Activated CD4-positive, alpha-beta T cell treated with anti-CD3 and anti-CD28 coated beads, Interleukin-2, amount 10 ng/mL, durations not matched to agents 7 days and 5 days (primary cell): ENCODE results near the gene CATSPER3. TPM values are rescaled to one million over a fixed set of nuclear protein-coding genes. Genes with fewer than 3 reads are reported as not detected.

Experiments used
- CTCF ChIA-PET: fragments of 350-600 bp; sonication (Branson Sonifier 250); formaldehyde crosslinking; loops from one replicate; lab custom pipeline; 2021; ENCODE audit warnings: antibody characterized with exemption; lab: Charles Lee
- POLR2A ChIA-PET: fragments of 350-600 bp; sonication (Branson Sonifier 250); formaldehyde crosslinking; loops from one replicate; lab custom pipeline; 2021; ENCODE audit warnings: antibody characterized with exemption; lab: Charles Lee
- DNase-seq: peaks from one replicate; pipeline ENCODE4 v3.0.0-alpha.2; 2020
- H3K27ac Mint-ChIP-seq: one replicate; pipeline ENCODE4 v1.8.0; 2021; ENCODE audit warnings: mild to moderate bottlenecking, moderate library complexity, mixed read lengths
- H3K27me3 Mint-ChIP-seq: one replicate; pipeline ENCODE4 v1.8.0; 2021; ENCODE audit warnings: mixed read lengths
- H3K36me3 Mint-ChIP-seq: one replicate; pipeline ENCODE4 v1.8.0; 2021; ENCODE audit warnings: low read depth, mixed read lengths
- H3K4me1 Mint-ChIP-seq: one replicate; pipeline ENCODE4 v1.8.0; 2021; ENCODE audit warnings: mixed read lengths
- H3K4me3 Mint-ChIP-seq: one replicate; pipeline ENCODE4 v1.8.0; 2021; ENCODE audit warnings: mild to moderate bottlenecking, moderate library complexity, mixed read lengths
- H3K9me3 Mint-ChIP-seq: one replicate; pipeline ENCODE4 v1.8.0; 2021; ENCODE audit warnings: mixed read lengths
- total RNA-seq, 2 experiments: library from RNA; stranded (reverse); gene quantifications; one replicate each; pipeline ENCODE4 v1.2.3, GENCODE V29; 2021

The CATSPER3 gene
- total RNA-seq, 2 experiments from 2014 or later: 1.2 to 1.4 TPM

GRCh38 chr5:135018457-135018856, 50.8 kb downstream of the CATSPER3 start:
- DNase-seq: no peak
- H3K4me3 Mint-ChIP-seq: no peak overlapping the region
- H3K4me1 Mint-ChIP-seq: no peaks in the 10 kb centered on the region
- peaks cover 6% of the 10 kb centered on the region for H3K27me3 Mint-ChIP-seq
- no peaks in the 10 kb centered on the region for H3K9me3 Mint-ChIP-seq
- ChIA-PET POLR2A (no interaction called here), CTCF (interaction anchor here (1.3 kb wide), 1 partner anchor 13 kb away, joined by 3 read pairs; no protein-coding TSS in a partner anchor)
- H3K36me3 Mint-ChIP-seq: no peaks in the 10 kb centered on the region
- no peak overlapping the region for H3K27ac Mint-ChIP-seq

- no peak overlapping the region for H3K27ac Mint-ChIP-seq
- H3K27me3 Mint-ChIP-seq: peaks cover 6% of the 10 kb centered on the region
- ChIA-PET CTCF (interaction anchor here (0.7 to 1.3 kb wide), 2 partner anchors 9 to 14 kb away, joined by 3 read pairs; no protein-coding TSS in a partner anchor), POLR2A (no interaction called here)
- DNase-seq: no peak
- no peaks in the 10 kb centered on the region for H3K9me3 Mint-ChIP-seq
- no peaks in the 10 kb centered on the region for H3K4me1 Mint-ChIP-seq
- H3K36me3 Mint-ChIP-seq: no peaks in the 10 kb centered on the region
- H3K4me3 Mint-ChIP-seq: no peak overlapping the region
These were observed 51.6 kb downstream of the CATSPER3 start for GRCh38 chr5:135019314-135019713.

- no peaks in the 10 kb centered on the region for H3K9me3 Mint-ChIP-seq
- no peak for DNase-seq
- no peak overlapping the region for H3K4me3 Mint-ChIP-seq
- H3K27ac Mint-ChIP-seq: no peak overlapping the region
- ChIA-PET POLR2A (no interaction called here), CTCF (no interaction called here)
- no peaks in the 10 kb centered on the region for H3K4me1 Mint-ChIP-seq
- H3K36me3 Mint-ChIP-seq: no peaks in the 10 kb centered on the region
- peaks cover 9% of the 10 kb centered on the region for H3K27me3 Mint-ChIP-seq
These were observed 52.6 kb downstream of the CATSPER3 start for GRCh38 chr5:135020111-135020895.

- ChIA-PET CTCF (interaction anchor here (1.0 to 1.3 kb wide), 2 partner anchors 10 to 12 kb away, joined by 3 to 5 read pairs; no protein-coding TSS in a partner anchor), POLR2A (no interaction called here)
- Mint-ChIP-seq H3K36me3 (peaks cover 6% of the 10 kb centered on the region), H3K27me3 (peaks cover 47% of the 10 kb centered on the region), H3K9me3 (peaks cover 6% of the 10 kb centered on the region), H3K27ac (no peak overlapping the region), H3K4me3 (no peak overlapping the region), H3K4me1 (peaks cover 8% of the 10 kb centered on the region)
- no peak for DNase-seq
These were observed 57.4 kb downstream of the CATSPER3 start for GRCh38 chr5:135024956-135025729.

- Mint-ChIP-seq H3K9me3 (peaks cover 6% of the 10 kb centered on the region), H3K36me3 (peaks cover 6% of the 10 kb centered on the region), H3K27me3 (peaks cover 54% of the 10 kb centered on the region), H3K27ac (no peak overlapping the region), H3K4me1 (peaks cover 15% of the 10 kb centered on the region), H3K4me3 (no peak overlapping the region)
- ChIA-PET CTCF (no interaction called here), POLR2A (no interaction called here)
- DNase-seq: no peak
These were observed 58.3 kb downstream of the CATSPER3 start for GRCh38 chr5:135025730-135026644.

- DNase-seq: no peak
- Mint-ChIP-seq H3K27ac (no peak overlapping the region), H3K27me3 (peaks cover 57% of the 10 kb centered on the region), H3K4me1 (peaks cover 19% of the 10 kb centered on the region), H3K36me3 (peaks cover 6% of the 10 kb centered on the region), H3K9me3 (peaks cover 6% of the 10 kb centered on the region), H3K4me3 (no peak overlapping the region)
- CTCF ChIA-PET: no interaction called here
- POLR2A ChIA-PET: no interaction called here
These were observed 59.0 kb downstream of the CATSPER3 start for GRCh38 chr5:135026645-135027265.

- H3K4me3 Mint-ChIP-seq: no peak overlapping the region
- ChIA-PET CTCF (no interaction called here), POLR2A (no interaction called here)
- DNase-seq: no peak
- H3K9me3 Mint-ChIP-seq: peaks cover 6% of the 10 kb centered on the region
- H3K4me1 Mint-ChIP-seq: peaks cover 24% of the 10 kb centered on the region
- H3K36me3 Mint-ChIP-seq: peaks cover 6% of the 10 kb centered on the region
- H3K27ac Mint-ChIP-seq: no peak overlapping the region
- H3K27me3 Mint-ChIP-seq: peaks cover 62% of the 10 kb centered on the region
These were observed 59.6 kb downstream of the CATSPER3 start for GRCh38 chr5:135027266-135027696.

- Mint-ChIP-seq H3K36me3 (peaks cover 8% of the 10 kb centered on the region), H3K27me3 (peaks cover 67% of the 10 kb centered on the region), H3K27ac (peak overlapping the region; percentile 54), H3K9me3 (peaks cover 6% of the 10 kb centered on the region), H3K4me1 (peaks cover 27% of the 10 kb centered on the region), H3K4me3 (no peak overlapping the region)
- no peak for DNase-seq
- POLR2A ChIA-PET: no interaction called here
- CTCF ChIA-PET: no interaction called here
These were observed 60.2 kb downstream of the CATSPER3 start for GRCh38 chr5:135027697-135028615.

GRCh38 chr5:135028791-135029476, 61.2 kb downstream of the CATSPER3 start:
- Mint-ChIP-seq H3K9me3 (peaks cover 6% of the 10 kb centered on the region), H3K27me3 (peaks cover 70% of the 10 kb centered on the region), H3K4me1 (peaks cover 31% of the 10 kb centered on the region), H3K4me3 (peak overlapping the region; percentile 43), H3K27ac (peak overlapping the region; percentile 56), H3K36me3 (peaks cover 8% of the 10 kb centered on the region)
- no peak for DNase-seq
- POLR2A ChIA-PET: no interaction called here
- CTCF ChIA-PET: no interaction called here

- Mint-ChIP-seq H3K27ac (peak overlapping the region; percentile 56), H3K9me3 (peaks cover 6% of the 10 kb centered on the region), H3K4me3 (peak overlapping the region; percentile 43), H3K4me1 (peaks cover 33% of the 10 kb centered on the region), H3K36me3 (peaks cover 8% of the 10 kb centered on the region), H3K27me3 (peaks cover 73% of the 10 kb centered on the region)
- POLR2A ChIA-PET: no interaction called here
- CTCF ChIA-PET: interaction anchor here (1.0 to 1.1 kb wide), 2 partner anchors 10 to 23 kb away, joined by 3 read pairs; no protein-coding TSS in a partner anchor
- no peak for DNase-seq
These were observed 61.9 kb downstream of the CATSPER3 start for GRCh38 chr5:135029477-135030122.
